WTC11 (cell line): Measurements from ENCODE around the gene FGF12.

Experiments used
- ATF6 ChIP-seq: sonication (generic); formaldehyde crosslinking; IDR thresholded peaks from 2 replicates; pipeline ENCODE4 v1.8.1; 2023; ENCODE audit warnings: mild to moderate bottlenecking, missing genetic modification reagents
- CTCF ChIP-seq: fragments of 200-600 bp; IDR thresholded peaks from 2 replicates; pipeline ENCODE4 v1.8.0; 2022; ENCODE audit warnings: antibody characterized with exemption
- FOXK1 ChIP-seq: sonication (generic); formaldehyde crosslinking; IDR thresholded peaks from 2 replicates; pipeline ENCODE4 v1.8.0; 2022; ENCODE audit warnings: mild to moderate bottlenecking, moderate library complexity, missing genetic modification reagents
- MYBL2 ChIP-seq: sonication (generic); formaldehyde crosslinking; IDR thresholded peaks from 2 replicates; pipeline ENCODE4 v1.8.1; 2023; ENCODE audit warnings: mild to moderate bottlenecking, moderate library complexity, missing genetic modification reagents
- USF2 ChIP-seq: sonication (generic); formaldehyde crosslinking; IDR thresholded peaks from 2 replicates; pipeline ENCODE4 v1.8.1; 2023; ENCODE audit warnings: mild to moderate bottlenecking, missing genetic modification reagents, moderate library complexity

GRCh38 chr3:192170031-192170430, 557.3 kb downstream of the FGF12 start:
- TF ChIP-seq FOXK1 (CRISPR knock-in tag) (no peak), MYBL2 (CRISPR knock-in tag) (no peak), ATF6 (CRISPR knock-in tag) (no peak), CTCF (no peak), USF2 (CRISPR knock-in tag) (no peak)
